Progenitor cell of endocrine pancreas (in vitro differentiated cells): ENCODE measurements around the gene YTHDF1. TPM values are rescaled to one million over a fixed set of nuclear protein-coding genes. Genes with fewer than 3 reads are reported as not detected.

Experiments used
- DNase-seq: peaks from one replicate; pipeline ENCODE4 v3.0.0; 2021; ENCODE audit warnings: low spot score; ENCODE audit not compliant: unreplicated experiment
- H3K27ac Mint-ChIP-seq: 2 replicates; pipeline ENCODE4 v1.8.0; 2021; ENCODE audit warnings: mild to moderate bottlenecking, moderate library complexity, mixed read lengths
- H3K27me3 Mint-ChIP-seq: 2 replicates; pipeline ENCODE4 v1.8.0; 2021; ENCODE audit warnings: mixed read lengths
- H3K36me3 Mint-ChIP-seq: 2 replicates; pipeline ENCODE4 v1.8.0; 2022; ENCODE audit warnings: mixed read lengths; ENCODE audit not compliant: insufficient read depth
- H3K4me1 Mint-ChIP-seq: 2 replicates; pipeline ENCODE4 v1.8.0; 2021; ENCODE audit warnings: low read depth, mixed read lengths
- H3K4me3 Mint-ChIP-seq: 2 replicates; pipeline ENCODE4 v1.8.0; 2021; ENCODE audit warnings: low read depth, mild to moderate bottlenecking, moderate library complexity, mixed read lengths
- H3K9me3 Mint-ChIP-seq: 2 replicates; pipeline ENCODE4 v1.8.0; 2021; ENCODE audit warnings: low read depth, mixed read lengths
- total RNA-seq: library from RNA; stranded (reverse); gene quantifications from 2 replicates; pipeline ENCODE4 v1.2.1, GENCODE V29; 2021
- TF ChIP-seq, protein P1 (sequence below): fragments of 200-600 bp; sonication (generic); IDR thresholded peaks from one replicate; pipeline ENCODE4 v1.5.0; 2021; ENCODE audit warnings: antibody characterized with exemption, mild to moderate bottlenecking; ENCODE audit not compliant: unreplicated experiment

Gene YTHDF1
- total RNA-seq, 1 donor from 2014 or later: 53.8 TPM

DNA sequence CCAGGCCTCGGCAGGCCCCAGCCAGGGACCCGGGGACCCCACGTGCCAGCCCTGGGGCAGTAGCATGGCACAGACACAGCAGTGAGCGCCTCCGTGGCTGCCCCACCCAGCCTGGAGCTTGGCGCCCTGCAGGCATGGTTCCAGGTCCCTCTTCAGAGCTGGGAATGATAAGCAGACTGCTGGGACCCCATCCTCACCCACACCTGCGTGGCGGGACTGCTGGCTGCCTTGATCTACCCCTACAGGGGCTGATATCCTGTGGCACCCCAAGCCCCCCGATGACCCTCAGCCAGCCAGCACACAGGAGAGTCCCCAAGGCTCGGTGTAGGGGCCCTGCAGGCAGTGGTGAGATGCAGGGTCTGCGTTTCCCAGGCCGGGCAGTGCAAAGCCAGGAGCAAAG lies 47.1 kb downstream of the YTHDF1 start:
- DNase-seq: no peak
- no peaks in the 10 kb centered on the region for H3K9me3 Mint-ChIP-seq
- no peaks in the 10 kb centered on the region for H3K36me3 Mint-ChIP-seq
- no peaks in the 10 kb centered on the region for H3K4me1 Mint-ChIP-seq
- TF ChIP-seq, protein P1, sequence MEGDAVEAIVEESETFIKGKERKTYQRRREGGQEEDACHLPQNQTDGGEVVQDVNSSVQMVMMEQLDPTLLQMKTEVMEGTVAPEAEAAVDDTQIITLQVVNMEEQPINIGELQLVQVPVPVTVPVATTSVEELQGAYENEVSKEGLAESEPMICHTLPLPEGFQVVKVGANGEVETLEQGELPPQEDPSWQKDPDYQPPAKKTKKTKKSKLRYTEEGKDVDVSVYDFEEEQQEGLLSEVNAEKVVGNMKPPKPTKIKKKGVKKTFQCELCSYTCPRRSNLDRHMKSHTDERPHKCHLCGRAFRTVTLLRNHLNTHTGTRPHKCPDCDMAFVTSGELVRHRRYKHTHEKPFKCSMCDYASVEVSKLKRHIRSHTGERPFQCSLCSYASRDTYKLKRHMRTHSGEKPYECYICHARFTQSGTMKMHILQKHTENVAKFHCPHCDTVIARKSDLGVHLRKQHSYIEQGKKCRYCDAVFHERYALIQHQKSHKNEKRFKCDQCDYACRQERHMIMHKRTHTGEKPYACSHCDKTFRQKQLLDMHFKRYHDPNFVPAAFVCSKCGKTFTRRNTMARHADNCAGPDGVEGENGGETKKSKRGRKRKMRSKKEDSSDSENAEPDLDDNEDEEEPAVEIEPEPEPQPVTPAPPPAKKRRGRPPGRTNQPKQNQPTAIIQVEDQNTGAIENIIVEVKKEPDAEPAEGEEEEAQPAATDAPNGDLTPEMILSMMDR: no peak
- no peak overlapping the region for H3K4me3 Mint-ChIP-seq
- peaks cover 50% of the 10 kb centered on the region for H3K27me3 Mint-ChIP-seq
- H3K27ac Mint-ChIP-seq: no peak overlapping the region

DNA sequence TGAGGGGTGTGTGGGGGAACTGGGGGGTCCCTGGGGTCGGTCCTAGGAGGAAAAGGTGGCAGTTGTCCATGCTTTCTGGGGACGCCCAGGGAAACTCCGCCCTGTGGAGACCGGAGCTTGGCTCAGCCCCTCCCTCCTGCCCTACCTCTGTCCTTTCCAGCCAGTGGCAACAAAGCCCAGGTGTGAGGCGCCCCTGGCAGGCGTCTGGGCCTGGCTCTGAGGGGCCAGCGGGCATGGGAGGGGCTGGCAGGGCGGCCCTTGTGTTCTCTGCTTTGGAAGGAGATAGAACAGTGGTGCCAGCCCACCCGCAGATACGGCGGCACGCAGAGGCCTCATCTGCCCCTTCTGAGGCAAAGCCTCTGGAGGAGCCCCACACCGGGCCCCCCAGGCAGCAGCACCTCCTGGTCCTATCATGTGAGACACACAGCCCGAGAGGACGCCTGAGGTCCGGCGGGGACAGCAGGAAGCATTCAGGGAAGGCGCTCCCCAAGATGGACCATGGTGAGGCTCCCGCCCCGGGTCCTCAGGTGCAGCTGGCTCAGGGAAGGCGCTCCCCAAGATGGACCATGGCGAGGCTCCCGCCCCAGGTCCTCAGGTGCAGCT lies 47.9 kb downstream of the YTHDF1 start:
- DNase-seq: no peak
- no peak overlapping the region for H3K27ac Mint-ChIP-seq
- no peaks in the 10 kb centered on the region for H3K4me1 Mint-ChIP-seq
- no peaks in the 10 kb centered on the region for H3K36me3 Mint-ChIP-seq
- TF ChIP-seq, protein P1: no peak
- H3K4me3 Mint-ChIP-seq: no peak overlapping the region
- peaks cover 51% of the 10 kb centered on the region for H3K27me3 Mint-ChIP-seq
- H3K9me3 Mint-ChIP-seq: no peaks in the 10 kb centered on the region

GRCh38 chr20:63167026-63167917 lies 48.7 kb downstream of the YTHDF1 start:
- no peak for DNase-seq
- H3K9me3 Mint-ChIP-seq: no peaks in the 10 kb centered on the region

DNA sequence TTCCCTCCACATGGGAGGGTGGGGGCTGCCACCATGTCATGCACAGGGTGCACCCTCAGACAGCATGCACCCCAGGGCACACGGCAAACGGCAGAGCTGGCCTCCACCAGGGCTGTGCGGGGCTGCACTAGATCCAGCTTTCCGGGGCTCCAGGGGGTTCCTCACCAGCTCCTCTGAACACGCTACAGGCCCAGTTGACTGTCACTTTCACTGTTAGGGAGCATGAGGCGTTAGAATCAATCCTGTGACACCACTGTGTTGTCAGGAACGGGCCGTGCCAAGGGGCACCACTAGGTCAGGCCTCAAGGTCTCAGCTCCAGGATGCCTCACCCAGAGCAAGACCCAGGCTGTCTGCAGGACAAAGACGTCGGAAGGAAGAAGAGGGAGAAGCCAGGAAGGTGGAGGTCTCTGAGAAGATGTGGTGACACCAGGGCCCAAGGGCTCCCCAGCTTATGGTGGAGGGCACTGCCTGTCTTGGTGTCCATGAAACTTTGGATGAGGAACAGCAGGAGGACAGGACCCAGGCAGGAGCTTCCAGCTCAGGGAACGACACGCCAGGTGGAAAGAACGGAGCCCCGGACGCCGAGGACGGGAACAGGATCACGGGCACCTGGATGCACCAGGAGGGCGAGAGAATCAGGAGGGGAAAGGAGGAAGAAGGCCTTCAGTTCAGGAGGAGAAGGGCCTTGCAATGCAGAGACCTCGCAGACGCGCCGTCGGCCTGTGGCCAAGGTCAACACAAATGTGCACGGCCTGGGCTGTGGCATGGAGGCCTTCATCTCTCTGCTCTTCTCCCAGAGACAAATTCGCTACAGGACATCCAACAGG lies 49.5 kb downstream of the YTHDF1 start:
- TF ChIP-seq, protein P1: no peak
- DNase-seq: no peak
- peaks cover 50% of the 10 kb centered on the region for H3K27me3 Mint-ChIP-seq
- no peak overlapping the region for H3K4me3 Mint-ChIP-seq
- H3K36me3 Mint-ChIP-seq: no peaks in the 10 kb centered on the region
- H3K27ac Mint-ChIP-seq: peak overlapping the region; percentile 7
- no peaks in the 10 kb centered on the region for H3K9me3 Mint-ChIP-seq
- H3K4me1 Mint-ChIP-seq: no peaks in the 10 kb centered on the region

More at GRCh38 chr20:63167026-63167917, 48.7 kb downstream of the YTHDF1 start:
- peaks cover 52% of the 10 kb centered on the region for H3K27me3 Mint-ChIP-seq
- no peak overlapping the region for H3K27ac Mint-ChIP-seq
- TF ChIP-seq, protein P1: no peak
- H3K4me1 Mint-ChIP-seq: no peaks in the 10 kb centered on the region
- no peak overlapping the region for H3K4me3 Mint-ChIP-seq
- H3K36me3 Mint-ChIP-seq: no peaks in the 10 kb centered on the region
